Nephron (organoid): ENCODE results near the gene RPL37.

Source experiments
- H3K27ac Mint-ChIP-seq, 3 experiments: 2 replicates each; pipeline ENCODE4 v1.8.0; 2020; ENCODE audit warnings: mixed read lengths in 3 of 3, mild to moderate bottlenecking in 2 of 3, moderate library complexity in 1 of 3
- H3K27me3 Mint-ChIP-seq: 2 replicates; pipeline ENCODE4 v1.8.0; 2021; ENCODE audit warnings: low read depth, mild to moderate bottlenecking, moderate library complexity, mixed read lengths
- H3K36me3 Mint-ChIP-seq: 2 replicates; pipeline ENCODE4 v1.8.0; 2020; ENCODE audit warnings: low read depth, mixed read lengths
- H3K4me1 Mint-ChIP-seq: 2 replicates; pipeline ENCODE4 v1.8.0; 2020; ENCODE audit warnings: mixed read lengths
- H3K4me3 Mint-ChIP-seq, 3 experiments: 2 replicates each; pipeline ENCODE4 v1.8.0; 2020; ENCODE audit warnings: mild to moderate bottlenecking in 3 of 3, mixed read lengths in 3 of 3, moderate library complexity in 2 of 3
- H3K9me3 Mint-ChIP-seq: 2 replicates; pipeline ENCODE4 v1.8.0; 2020; ENCODE audit warnings: mixed read lengths
- TF ChIP-seq, protein P1 (sequence below), 3 experiments: fragments of 200-600 bp; sonication (generic); IDR thresholded peaks; one replicate each; pipeline ENCODE4 v1.5.0; 2021; ENCODE audit warnings: antibody characterized with exemption in 3 of 3; ENCODE audit not compliant: unreplicated experiment in 3 of 3

RPL37 gene

DNA sequence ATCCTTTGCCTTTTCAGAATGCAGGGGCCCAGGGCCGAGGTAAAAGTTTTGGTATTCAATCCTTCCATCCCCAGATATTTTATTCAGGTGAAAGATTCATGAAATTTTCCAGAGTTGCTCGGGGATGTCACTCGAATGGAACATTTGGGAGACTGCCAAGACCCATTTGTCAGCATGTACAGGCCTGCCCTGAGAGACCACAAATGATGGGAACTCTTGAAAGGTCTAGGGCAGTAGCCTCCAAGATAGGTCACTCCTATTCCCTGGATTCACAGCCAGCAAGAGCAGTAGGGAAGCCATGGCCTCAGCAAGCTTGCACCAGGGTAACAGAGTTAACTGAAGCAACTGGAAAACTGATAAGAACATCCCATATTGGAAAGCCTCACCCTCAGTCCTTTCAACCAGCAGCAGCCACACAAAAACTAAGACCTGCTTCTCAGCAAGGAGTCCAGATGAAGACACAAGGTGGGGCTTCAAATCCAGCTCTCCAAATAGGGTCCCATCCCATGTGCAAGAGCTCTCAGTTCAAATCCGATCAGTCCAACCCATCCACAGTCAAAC lies 18.7 kb upstream of the RPL37 start:
- TF ChIP-seq, protein P1, sequence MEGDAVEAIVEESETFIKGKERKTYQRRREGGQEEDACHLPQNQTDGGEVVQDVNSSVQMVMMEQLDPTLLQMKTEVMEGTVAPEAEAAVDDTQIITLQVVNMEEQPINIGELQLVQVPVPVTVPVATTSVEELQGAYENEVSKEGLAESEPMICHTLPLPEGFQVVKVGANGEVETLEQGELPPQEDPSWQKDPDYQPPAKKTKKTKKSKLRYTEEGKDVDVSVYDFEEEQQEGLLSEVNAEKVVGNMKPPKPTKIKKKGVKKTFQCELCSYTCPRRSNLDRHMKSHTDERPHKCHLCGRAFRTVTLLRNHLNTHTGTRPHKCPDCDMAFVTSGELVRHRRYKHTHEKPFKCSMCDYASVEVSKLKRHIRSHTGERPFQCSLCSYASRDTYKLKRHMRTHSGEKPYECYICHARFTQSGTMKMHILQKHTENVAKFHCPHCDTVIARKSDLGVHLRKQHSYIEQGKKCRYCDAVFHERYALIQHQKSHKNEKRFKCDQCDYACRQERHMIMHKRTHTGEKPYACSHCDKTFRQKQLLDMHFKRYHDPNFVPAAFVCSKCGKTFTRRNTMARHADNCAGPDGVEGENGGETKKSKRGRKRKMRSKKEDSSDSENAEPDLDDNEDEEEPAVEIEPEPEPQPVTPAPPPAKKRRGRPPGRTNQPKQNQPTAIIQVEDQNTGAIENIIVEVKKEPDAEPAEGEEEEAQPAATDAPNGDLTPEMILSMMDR (IDR thresholded peaks at IDR 0.05; ENCODE audit: unreplicated experiment in 3 of 3), result no peak
- no peaks in the 10 kb centered on the region for H3K36me3 Mint-ChIP-seq
- H3K27me3 Mint-ChIP-seq, result peaks cover 4% of the 10 kb centered on the region
- H3K27ac Mint-ChIP-seq, result no peak overlapping the region
- no peaks in the 10 kb centered on the region for H3K9me3 Mint-ChIP-seq
- no peak overlapping the region for H3K4me3 Mint-ChIP-seq
- no peaks in the 10 kb centered on the region for H3K4me1 Mint-ChIP-seq

DNA sequence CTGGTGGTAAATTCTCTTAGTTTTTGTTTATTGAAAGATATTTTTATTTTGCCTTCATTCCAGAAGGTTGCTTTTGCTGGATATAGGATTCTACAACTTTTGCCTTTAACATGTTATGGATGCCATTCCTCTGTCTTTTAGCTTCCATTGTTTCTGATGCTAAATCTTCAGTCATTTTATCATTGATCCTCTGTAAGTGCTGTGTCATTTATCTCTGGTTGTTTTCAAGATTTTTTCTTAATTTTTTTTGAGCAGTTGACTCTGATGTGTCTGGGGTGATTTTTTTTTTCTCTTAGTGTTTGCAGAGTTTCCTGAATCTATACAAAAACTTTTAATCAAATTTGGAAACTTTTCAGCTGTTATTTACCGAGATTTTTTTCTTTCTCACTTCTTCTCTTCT lies 12.5 kb upstream of the RPL37 start:
- TF ChIP-seq, protein P1 (IDR thresholded peaks at IDR 0.05; ENCODE audit: unreplicated experiment in 3 of 3), result no peak
- Mint-ChIP-seq H3K4me1 (no peaks in the 10 kb centered on the region), H3K36me3 (no peaks in the 10 kb centered on the region), H3K27ac (no peak overlapping the region), H3K9me3 (no peaks in the 10 kb centered on the region), H3K27me3 (no peaks in the 10 kb centered on the region), H3K4me3 (no peak overlapping the region)

DNA sequence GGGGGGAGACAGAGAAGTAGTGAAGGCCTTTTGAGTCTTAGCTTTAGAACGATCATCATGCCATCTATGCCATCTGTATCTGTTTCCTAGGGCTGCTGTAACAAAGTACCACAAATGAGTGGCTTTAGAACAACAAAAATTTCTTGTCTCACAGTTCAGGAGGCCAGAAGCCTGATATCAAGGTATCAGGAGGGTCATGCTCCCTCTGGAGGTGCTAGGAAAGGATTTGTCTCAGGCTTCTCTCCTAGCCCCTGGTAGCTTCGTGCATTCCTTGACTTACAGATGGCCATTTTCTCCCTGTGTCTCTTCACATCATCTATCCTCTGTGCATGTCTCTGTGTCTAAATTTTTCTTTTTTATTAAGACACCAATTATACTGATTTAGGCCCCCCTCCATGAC lies 11.3 kb upstream of the RPL37 start:
- Mint-ChIP-seq H3K9me3 (no peaks in the 10 kb centered on the region), H3K27ac (no peak overlapping the region), H3K4me3 (no peak overlapping the region), H3K36me3 (no peaks in the 10 kb centered on the region), H3K4me1 (peaks cover 3% of the 10 kb centered on the region), H3K27me3 (no peaks in the 10 kb centered on the region)
- TF ChIP-seq, protein P1 (IDR thresholded peaks at IDR 0.05; ENCODE audit: unreplicated experiment in 3 of 3), result no peak

DNA sequence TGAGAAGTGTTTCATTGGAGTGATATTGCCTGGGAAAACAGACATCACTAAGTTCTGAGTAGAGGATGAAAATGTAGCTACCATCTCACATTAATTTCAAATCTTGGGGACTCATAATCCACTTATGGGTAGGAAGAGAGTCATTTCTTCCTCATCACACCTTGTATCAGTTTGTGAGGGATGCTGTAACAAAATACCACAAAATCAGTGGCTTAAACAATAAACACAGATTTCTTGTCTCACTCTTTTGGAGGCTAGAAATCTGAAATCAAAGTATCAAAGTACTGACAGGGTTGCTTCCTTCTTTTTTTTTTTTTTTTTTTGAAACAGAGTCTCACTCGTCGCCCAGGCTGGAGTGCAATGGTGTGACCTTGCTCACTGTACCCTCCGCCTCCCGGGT lies 9.5 kb upstream of the RPL37 start:
- H3K9me3 Mint-ChIP-seq, result no peaks in the 10 kb centered on the region
- no peak overlapping the region for H3K27ac Mint-ChIP-seq
- H3K36me3 Mint-ChIP-seq, result no peaks in the 10 kb centered on the region
- H3K4me1 Mint-ChIP-seq, result peaks cover 5% of the 10 kb centered on the region
- TF ChIP-seq, protein P1 (IDR thresholded peaks at IDR 0.05; ENCODE audit: unreplicated experiment in 3 of 3), result no peak
- H3K4me3 Mint-ChIP-seq, result no peak overlapping the region
- no peaks in the 10 kb centered on the region for H3K27me3 Mint-ChIP-seq

DNA sequence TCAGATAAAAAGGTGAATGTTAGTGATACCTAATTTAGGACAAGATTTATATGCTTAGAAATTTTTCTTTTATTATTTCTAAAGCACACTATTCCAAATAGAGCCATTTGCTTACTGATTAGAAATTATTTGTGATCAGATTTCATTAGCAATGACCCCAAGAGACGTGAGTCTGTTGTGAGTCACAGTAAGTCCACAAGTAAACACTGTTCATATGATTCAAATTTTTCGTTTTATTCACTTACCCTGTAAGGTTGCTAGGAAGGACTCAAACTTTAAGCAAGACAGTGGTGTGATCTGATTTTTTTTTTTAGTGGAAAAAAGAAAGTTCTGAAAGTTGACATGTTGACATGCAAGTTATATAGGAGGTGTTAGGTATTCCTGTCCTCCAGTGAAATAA lies 7.3 kb upstream of the RPL37 start:
- Mint-ChIP-seq H3K36me3 (no peaks in the 10 kb centered on the region), H3K27me3 (peaks cover 3% of the 10 kb centered on the region), H3K27ac (no peak overlapping the region), H3K4me1 (peaks cover 5% of the 10 kb centered on the region), H3K9me3 (no peaks in the 10 kb centered on the region), H3K4me3 (no peak overlapping the region)
- TF ChIP-seq, protein P1 (IDR thresholded peaks at IDR 0.05; ENCODE audit: unreplicated experiment in 3 of 3), result no peak

DNA sequence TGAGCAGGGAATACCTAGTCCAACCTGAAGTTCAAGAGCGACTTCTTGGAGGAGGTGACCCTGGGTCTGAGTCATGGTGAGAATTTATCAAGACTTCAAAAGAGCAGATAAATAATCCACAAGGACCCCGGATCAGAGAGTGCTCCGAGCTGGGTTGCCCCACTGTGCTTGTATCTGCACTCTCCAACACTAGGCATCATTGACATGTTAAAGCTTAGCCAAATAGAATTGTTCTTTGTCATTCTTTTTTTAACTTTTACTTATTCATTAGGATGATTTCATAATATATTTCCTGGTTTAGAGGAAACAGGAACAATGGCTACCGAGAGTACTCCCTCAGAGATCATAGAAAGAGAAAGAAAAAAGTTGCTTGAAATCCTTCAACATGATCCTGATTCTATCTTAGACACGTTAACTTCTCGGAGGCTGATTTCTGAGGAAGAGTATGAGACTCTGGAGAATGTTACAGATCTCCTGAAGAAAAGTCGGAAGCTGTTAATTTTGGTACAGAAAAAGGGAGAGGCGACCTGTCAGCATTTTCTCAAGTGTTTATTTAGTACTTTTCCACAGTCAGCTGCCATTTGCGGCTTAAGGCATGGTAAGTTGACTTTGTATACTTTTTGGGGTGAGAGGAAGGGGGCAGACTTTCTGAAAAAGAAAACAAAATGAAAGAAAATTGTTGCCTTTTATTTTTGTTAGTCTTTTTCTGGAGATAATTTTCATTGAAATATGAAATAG lies 6.2 kb upstream of the RPL37 start, which contains the start of gene CARD6:
Gene CARD6, plus strand, starts transcription at position 300 of the 738 bp plus-strand sequence. Its CDS starts 16 bp downstream, at position 316.
- TF ChIP-seq, protein P1 (IDR thresholded peaks at IDR 0.05; ENCODE audit: unreplicated experiment in 3 of 3), result peak in 1 of 3 experiments; percentile 9
- Mint-ChIP-seq H3K27ac (peak within 1 kb of the TSS; percentile 71 to 96 (median 82)), H3K27me3 (peaks cover 5% of the 10 kb centered on the region), H3K36me3 (no peaks in the 10 kb centered on the region), H3K9me3 (no peaks in the 10 kb centered on the region), H3K4me1 (peaks cover 12% of the 10 kb centered on the region), H3K4me3 (peak within 1 kb of the TSS; percentile 60 to 85 (median 72))
